C1 segment of cervical spinal cord (tissue), 14 donors: ENCODE measurements around the gene MID1.

Source experiments
- DNase-seq, 14 donors: peaks; one replicate each; lab custom pipeline; 2025; lab: John Stamatoyannopoulos, UW

MID1 gene

DNA sequence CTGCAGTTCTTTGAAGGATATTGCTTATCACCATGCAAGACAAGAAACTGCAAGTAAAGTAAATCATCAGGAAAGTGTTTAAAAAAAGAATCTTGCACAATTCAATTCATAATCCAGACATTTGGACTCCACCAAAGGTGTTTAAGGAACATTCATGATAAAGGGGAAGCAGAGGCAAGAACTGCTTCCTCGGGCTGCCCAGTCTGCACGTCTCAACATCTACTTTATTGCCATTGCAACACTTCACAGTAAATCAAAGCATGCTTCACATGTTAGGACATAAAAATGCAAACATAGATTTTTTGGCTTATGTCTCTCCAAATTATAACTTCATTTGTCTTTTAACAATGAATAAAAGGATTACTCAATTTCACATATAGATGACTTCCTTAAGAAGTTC, 42.5 kb downstream of the MID1 start:
- DNase-seq: no peak

DNA sequence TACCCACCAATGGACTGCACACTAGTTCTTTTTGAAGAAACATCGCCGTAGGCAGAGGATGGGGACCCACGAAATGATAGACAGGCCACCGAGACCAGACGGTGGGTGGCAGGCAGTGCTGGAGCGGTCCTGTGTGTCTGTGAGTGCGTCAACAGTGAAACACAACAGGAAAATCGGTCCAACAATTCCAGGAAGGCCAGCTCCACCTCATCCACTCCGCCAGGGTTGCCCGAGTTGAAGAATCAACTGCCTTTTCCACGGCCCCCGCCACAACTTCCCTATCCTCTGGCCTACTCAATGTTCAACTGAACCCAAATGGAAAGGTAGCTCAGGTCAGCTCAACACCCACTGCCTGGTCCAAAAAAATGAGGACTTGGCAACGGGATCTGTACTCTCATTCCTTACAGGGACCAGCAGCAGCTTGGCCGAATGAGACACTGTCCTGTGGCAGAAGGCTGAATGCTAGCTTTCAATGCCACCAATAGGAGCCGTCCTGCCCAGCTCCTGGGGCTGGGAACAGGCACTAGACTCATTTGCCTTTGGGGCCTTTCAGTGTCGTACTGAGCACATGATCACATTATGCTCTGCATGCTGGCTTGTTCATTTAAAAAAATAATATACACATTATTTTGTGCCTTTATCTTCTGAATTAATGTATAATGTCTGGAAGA, 43.5 kb downstream of the MID1 start:
- peak in 1 of 14 donors; percentile 19 for DNase-seq

DNA sequence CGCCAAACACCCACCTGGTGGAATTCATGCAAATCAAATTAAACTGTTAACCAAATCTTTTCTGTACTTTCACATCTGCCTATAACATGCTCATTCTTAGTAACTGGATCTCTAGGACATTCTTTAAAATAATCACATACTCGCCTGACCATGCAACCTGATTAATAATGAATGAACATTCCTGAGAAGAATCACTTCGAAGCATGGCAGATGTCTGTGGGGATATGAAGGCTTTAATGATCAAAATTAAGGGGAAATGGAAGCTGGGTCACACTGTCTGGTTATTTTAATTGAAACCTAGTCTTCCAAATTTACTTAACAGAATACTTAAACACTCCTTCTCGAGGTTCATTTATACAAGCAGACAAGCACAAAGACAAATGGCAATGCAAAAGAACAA, 44.2 kb downstream of the MID1 start:
- DNase-seq: no peak

DNA sequence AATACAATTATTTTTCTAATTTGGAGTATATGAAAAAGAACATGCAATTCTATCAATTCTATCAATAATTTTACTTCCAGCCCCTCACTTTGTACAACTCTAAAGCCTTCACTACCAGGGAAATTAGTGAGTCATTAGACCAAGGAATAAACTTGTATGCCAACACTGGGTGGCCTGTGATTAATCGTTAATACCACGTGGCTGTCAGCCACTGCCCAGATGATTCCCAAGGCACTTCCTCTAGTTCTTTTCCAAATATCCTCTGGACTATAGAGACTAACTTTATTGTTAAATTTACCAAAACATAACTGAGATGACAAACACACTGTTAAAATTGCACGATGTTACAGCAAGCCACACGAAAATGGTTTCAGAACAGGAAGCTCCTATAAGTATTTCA, 45.7 kb downstream of the MID1 start:
- no peak for DNase-seq

DNA sequence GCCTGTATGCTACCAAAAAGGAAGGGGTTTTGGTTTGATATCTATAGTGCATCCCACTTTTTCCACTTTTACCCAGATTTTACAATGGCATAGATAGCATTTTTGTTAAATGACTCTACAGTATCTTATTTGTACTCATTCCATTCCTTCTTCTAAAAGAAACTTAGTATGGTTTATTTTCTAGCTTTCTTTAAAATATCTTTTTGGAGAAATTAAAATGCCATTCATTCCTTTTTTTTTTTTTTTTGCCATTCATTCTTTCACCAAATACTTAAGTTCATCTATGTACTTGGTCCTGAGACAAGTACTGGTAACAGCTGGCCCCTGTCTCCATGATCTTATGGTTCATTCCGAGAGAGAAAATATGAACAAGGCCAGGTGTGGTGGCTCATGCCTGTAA, 49.1 kb downstream of the MID1 start:
- DNase-seq: no peak

DNA sequence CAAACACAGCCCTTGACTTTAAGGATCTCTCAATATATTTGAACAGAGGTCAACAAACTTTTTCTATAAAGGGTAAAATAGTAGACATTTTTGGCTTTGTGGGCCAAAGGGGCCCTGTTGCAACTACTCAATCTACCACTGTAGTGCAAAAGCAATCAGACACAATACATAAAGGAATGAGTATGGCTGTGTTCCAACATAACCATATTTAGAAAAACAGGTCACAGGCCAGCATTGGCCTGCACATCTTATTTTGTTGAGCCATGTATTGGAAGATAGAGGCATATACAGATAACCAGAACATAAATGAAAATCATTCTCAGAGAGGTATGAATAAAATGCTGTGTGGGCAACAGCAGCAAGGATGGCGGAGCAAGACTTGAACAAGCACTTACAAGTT, 49.8 kb downstream of the MID1 start:
- no peak for DNase-seq

DNA sequence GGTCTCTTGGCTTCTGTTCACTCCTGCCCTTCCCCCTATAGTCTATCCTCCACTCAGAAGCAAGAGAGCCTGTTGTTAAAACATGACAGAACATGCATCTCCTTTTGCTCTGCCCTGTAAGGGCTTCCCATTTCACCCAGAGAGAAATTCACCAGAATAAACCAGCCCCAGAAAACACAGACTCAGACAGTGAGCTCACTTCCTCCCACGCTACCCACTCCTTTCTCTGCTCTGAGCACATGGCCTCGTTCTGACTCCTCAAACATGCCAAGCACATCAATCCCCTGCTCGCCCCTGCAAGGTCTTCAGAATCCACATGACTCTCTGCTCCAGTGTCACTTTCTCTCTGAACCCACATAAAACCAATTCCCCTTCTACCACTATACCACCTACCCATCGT, 50.4 kb downstream of the MID1 start:
- no peak for DNase-seq

DNA sequence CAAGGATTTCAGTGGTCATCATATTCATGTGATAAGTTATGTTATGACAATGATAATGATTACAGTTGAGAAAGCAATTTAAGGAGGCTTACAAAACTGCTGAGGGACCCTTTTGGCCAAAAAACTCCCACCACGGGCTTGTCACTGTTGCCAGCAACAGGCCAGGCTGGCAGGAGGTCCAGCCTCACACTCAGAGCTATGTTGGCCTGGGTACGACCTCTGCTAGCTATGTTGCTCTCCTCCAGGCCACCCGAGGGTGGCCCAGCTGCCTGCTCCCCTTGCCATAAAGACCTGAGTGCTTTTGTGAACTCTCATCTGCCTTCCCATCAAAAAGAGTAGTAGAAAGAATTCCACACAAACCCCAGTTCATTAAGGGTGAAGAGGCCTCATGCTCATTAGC, 52.0 kb downstream of the MID1 start:
- DNase-seq: no peak

DNA sequence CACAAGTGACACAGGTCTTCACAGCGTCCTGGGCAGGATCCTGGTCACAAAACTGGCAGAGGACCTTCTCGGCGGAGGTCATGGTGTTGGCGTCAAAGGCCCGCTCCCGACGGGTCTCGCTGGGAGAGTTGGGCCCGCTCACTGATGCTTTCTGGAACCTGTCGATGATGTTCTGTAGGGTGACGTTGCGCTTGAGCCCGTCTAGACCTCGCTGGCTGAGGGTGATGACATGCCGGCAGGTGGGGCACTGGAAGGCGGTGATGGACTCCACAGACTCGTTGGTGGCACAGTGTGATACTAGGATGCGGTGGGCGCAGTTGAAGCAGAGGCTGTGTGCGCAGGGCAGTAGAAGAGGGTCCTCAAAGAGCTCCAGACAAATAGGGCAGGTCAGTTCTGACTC, 53.2 kb downstream of the MID1 start:
- no peak for DNase-seq

DNA sequence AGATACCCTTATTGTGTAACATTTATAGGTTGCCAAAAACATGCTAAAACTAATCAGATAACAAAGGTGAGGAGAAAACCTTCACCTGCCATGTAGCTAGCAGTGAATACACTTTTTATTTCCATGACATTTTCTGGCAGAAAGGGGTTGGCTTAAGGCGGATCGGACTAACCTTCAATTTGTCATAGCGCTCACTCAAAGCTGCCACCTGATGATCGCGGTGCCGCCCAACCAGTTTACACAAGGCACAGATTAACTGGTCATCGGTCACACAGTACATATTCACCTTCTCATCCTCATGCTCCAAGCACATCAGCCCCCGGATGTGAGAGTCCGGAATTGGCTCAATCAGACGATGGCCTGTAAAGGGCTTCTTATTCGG, 53.7 kb downstream of the MID1 start:
- no peak for DNase-seq

DNA sequence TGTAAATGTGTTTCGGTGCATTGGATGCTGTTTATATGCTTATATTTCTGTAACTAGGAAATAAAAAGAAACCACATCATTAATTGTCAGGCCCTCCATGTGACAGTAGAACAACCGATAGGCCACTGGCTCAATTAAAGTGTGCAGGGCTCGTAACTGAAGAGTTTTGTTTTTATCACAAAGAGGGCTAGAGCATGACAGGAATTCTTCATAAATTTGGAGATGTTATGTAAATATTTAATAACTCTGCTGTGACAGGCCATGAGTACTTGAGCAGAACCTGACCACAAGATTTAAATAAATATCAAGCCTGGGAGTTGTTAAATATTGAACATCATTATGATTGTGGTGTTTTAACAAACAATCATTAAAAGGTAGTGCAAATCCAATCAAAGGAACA, 55.9 kb downstream of the MID1 start:
- no peak for DNase-seq

DNA sequence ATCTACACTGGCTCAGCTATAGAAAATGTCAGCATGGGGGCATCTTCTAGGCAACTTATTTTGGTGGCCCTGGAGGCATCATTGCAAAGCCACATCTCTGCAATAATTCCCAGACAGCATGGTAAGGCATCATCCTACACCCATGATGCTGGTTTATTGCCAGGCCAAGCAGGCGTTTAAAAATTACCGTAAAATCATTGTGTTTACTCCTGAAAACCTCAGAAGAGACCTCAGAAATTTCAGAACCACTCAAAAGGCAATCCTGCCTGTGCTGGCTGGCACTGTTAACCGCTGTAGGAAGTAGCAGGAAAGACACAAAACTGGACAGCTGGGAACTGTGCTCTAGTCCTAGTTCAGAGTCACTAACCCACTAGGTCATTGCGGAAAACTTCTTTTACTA, 63.2 kb downstream of the MID1 start:
- DNase-seq: no peak

DNA sequence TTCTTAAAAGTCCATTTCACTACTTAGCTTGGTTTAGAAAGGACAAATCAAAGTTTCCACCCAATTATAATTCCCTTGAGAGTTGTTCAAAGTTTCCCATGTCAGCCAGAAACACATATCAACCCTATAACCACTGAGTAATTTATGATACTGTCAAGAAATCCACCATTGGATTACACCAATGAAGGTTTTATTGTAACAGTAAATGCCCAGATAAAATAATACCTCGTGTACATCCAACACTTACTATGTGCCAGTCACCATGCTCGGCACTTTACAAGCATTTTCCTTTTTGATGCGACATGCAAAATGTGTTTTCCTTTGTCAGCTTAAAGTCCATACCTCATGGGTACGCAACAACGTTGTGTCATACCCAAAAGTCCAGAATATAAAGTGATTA, 64.0 kb downstream of the MID1 start:
- DNase-seq: no peak

DNA sequence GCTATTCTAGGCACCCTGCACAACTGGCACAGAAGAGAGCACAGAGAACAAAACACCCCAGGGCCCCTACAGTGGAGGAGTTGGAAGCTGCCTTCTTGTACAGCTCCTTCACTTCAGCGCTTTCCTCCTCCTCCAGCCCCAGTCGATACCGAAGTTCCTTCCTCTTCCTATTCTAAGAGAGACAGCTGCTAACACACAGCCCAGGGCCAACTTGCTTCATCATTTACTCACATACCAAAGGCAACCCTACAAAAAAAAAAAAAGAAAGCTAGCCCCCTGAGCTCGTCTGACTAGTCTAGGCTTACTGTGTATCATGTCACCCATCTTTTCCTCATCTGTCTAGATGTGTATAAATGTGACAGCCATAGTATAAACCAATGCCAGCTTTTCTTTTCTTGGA, 64.5 kb downstream of the MID1 start:
- no peak for DNase-seq

DNA sequence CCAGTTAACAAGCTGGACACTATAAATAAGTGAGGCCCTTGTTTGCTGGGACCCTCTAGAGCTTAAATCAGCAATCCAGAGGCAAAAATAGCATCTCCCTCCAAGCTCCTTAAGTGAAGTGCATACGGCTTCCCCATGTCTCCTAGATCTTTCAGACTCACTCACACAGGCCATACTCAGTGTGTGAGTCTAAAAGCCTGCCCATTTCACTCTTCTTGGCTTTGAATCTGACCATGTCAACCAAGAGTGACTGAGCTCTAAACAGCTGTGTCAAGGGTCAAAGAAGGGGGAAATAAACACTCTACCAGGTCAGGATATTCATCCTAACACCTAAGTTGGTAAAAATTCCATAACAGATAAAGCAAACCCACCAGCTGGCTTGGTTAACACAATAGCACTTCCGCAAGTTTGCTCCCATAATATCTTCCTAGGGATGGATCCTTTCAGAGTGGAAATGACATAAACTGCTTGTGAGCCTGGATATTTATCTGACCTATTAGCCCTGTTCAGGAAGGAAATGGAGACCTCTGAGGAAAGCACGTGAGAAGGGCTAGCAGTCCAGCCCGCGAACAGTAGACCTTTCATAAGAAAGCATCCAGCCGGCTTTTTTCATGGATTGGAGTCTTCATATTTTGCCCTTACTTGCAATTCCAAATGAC, 65.6 kb downstream of the MID1 start:
- no peak for DNase-seq

DNA sequence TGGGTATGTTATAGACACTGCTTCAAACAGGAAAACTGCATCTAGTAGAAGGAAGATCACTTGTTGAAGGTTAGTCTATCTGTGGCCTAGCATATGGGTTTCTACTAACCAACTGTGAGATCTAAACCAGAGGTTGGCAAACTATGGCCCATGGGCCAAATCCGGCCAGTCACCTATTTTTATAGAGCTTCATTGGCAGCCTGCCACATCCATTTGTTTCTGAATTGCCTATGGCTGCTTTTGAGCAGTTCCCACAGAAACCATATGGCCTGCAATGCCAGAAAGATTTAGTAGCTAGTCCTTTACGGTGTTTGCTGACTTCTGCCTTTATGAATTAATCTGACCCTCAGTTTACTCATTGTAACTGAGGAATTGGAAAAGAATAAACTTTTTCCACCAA, 71.1 kb downstream of the MID1 start:
- DNase-seq: peak in 1 of 14 donors; percentile 40

DNA sequence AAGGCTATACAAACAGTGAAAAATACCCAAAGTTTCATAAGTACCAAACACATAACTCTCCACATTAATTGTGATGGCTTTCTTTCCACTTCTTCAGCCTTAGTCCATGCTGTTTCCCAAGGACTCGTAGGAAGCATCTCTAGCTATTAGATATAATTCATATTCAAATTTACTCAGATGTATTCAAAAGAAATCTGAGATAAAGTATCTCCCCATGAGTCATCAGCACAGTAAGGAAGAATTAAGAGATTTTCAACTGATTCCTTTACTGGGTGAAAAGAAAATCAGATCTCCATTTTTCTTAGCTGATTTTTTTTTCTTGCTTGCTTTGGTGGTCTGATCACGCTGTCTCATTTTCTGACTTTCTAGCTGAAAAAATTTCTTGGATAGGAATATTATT, 71.7 kb downstream of the MID1 start:
- no peak for DNase-seq

DNA sequence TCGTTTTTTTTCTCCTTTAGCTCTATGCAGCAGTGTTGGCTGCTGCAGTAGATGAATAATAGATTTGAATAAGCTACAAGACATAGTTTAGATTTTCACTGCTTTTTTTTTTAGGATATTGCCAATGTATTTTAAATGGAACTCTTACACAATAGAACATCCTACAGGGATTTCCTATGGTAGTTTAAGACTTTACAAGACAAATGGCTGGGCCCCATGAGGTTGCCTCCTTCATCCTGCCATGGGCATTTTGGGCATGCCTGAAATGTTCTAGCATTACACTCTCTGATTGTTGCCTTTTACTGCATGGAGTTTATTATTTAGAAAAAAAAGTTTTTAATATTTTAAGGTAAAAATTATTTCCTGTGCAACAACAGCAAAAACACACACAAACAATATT, 74.5 kb downstream of the MID1 start:
- DNase-seq: no peak

DNA sequence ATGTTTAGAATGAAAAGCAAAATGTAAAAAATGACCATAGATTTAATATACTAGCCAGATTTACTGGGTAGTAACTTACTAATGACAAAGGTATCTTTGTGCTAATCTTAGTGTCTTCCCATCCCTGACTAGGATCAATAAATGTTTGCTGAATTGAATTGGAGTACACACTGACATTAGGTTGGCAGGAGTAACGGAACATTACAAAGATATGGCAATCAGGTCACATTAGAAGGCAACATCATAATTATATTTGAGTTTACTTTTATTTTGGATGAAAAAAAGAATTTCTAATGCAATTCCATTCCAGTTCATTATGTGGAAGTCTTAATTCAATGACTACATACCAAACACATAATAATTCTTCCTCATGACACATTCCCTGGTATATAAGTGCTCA, 77.8 kb downstream of the MID1 start:
- no peak for DNase-seq

DNA sequence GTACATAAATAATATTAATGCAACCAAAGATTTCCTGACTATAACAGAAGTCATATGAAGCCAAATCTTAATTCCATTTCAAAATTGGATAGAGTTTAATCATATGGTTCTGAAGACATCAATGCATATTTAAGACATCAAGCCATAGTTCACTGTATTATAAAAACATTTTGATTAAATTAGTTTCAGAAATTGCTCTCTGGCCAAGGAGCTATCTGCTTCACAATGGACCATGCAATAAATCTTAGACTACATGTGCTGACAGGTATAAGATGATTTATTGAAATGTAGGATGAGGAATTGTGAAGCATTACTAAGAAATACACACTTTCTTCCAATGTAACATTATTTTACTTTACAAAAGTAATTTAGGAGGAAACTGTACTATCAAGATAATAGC, 81.6 kb downstream of the MID1 start:
- DNase-seq: no peak

DNA sequence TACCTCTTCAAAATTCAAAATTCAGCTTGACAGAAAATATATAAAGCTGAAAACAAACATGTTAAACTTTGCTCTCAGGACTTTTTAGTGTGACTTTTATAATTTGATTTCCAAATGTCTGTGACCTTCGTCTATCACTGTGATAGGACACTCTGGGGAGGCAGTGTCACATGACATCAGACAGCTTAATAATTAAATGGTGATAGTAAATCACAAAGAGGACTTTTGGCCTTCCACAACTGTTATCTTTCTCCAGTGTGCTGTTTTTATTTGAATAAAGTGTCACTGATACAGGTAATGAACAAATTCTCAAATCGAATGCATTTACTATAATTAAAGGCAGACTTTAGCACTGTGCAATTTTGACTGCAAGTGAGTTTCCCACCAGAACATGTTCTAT, 83.1 kb downstream of the MID1 start:
- DNase-seq: no peak

DNA sequence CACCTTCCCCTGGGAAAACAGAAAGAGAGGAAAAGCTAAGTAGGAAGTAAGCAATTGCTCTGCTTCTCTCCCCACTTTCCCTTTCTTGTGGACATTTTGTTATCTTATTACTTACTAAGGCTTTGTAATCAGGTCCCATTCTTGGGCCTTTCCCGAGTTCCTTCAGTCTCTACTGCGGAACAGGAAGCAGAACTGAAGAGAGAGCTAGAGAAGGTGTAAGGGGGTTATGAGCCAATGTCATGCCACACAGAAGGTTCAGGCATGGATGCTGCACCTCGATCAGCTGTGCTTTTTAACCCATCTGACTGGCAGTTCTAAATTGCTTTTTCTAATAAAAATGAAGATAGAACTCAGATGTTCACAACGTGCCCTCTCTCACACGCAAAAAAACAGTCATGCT, 83.6 kb downstream of the MID1 start:
- no peak for DNase-seq

DNA sequence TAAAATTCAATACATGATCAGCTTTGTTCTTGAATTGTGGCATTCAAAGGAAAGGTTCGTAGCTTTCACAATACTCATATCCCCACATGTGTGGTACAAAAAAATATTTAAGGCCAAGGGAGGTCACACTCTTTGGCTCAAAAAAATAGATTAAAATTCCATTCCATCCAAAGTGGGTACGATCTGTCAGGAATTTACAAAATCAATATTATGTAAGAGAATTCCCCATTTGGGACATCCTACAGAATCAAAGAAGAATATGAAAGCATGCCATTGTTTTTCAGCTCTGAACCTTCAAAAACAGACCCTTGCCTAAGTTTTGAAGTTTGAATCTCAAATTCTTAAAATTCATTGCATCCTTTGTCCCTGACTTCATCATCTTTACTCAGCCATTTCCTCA, 85.8 kb downstream of the MID1 start:
- no peak for DNase-seq
